Measurements from ENCODE around the gene P2RX4. TPM values are rescaled to one million over a fixed set of nuclear protein-coding genes. Genes with fewer than 3 reads are reported as not detected.

Gene P2RX4
- total and polyA plus RNA-seq, 4 donors, result 16.5 to 32.1 (median 21.8) TPM

DNA sequence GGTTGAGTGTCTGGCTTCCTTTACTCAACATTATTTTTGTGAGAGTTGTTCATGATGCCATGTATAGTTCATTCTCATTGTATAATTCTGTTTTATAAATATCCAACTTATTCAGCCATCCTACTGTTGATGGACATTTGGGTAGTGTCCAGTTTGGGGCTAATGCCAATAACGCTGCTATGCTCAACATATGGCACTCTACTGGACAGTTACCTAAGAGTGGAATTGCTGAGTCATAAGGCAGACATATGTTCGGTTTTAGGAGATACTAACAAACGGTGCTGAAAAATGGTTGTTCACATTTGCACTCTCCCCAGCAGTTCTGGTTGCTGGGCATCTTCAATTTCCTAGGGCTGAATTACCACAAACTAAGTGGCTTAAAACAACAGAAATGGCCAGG lies 28.7 kb upstream of the P2RX4 start:
- H3K4me3 ChIP-seq (ENCODE audit: low read depth in 1 of 3, low read length in 3 of 3), result no peak overlapping the region
- no peaks in the 10 kb centered on the region for H3K27me3 ChIP-seq (ENCODE audit: control insufficient read depth in 4 of 4, insufficient read depth in 4 of 4, low read length in 3 of 4)
- no peak overlapping the region for H3K27ac ChIP-seq (ENCODE audit: low read depth in 1 of 2, low read length in 2 of 2)
- TF ChIP-seq, protein P1, sequence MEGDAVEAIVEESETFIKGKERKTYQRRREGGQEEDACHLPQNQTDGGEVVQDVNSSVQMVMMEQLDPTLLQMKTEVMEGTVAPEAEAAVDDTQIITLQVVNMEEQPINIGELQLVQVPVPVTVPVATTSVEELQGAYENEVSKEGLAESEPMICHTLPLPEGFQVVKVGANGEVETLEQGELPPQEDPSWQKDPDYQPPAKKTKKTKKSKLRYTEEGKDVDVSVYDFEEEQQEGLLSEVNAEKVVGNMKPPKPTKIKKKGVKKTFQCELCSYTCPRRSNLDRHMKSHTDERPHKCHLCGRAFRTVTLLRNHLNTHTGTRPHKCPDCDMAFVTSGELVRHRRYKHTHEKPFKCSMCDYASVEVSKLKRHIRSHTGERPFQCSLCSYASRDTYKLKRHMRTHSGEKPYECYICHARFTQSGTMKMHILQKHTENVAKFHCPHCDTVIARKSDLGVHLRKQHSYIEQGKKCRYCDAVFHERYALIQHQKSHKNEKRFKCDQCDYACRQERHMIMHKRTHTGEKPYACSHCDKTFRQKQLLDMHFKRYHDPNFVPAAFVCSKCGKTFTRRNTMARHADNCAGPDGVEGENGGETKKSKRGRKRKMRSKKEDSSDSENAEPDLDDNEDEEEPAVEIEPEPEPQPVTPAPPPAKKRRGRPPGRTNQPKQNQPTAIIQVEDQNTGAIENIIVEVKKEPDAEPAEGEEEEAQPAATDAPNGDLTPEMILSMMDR (IDR thresholded peaks at IDR 0.05; ENCODE audit: low read depth, low read length, missing input control), result no peak
- TF ChIP-seq RXRA (IDR thresholded peaks at IDR 0.05), result no peak
- TF ChIP-seq EGR1 (IDR thresholded peaks at IDR 0.05; ENCODE audit: low read depth in 2 of 2), result no peak
- TF ChIP-seq HNF4A (conservative IDR thresholded peaks at IDR 0.05), result no peak
- TF ChIP-seq REST (IDR thresholded peaks at IDR 0.05), result no peak
- no peak for TF ChIP-seq TAF1 (conservative IDR thresholded peaks at IDR 0.05)
- TF ChIP-seq RAD21 (IDR thresholded peaks at IDR 0.05), result no peak
- TF ChIP-seq GABPA (IDR thresholded peaks at IDR 0.05 in 1 of 2, conservative IDR thresholded peaks at IDR 0.05 in 1 of 2), result no peak
- no peak for TF ChIP-seq SP1 (IDR thresholded peaks at IDR 0.05)
- no peak for TF ChIP-seq HNF4G (IDR thresholded peaks at IDR 0.05)
- no peak for TF ChIP-seq ZBTB33 (IDR thresholded peaks at IDR 0.05)
- TF ChIP-seq YY1 (IDR thresholded peaks at IDR 0.05), result no peak
- TF ChIP-seq, protein P2, sequence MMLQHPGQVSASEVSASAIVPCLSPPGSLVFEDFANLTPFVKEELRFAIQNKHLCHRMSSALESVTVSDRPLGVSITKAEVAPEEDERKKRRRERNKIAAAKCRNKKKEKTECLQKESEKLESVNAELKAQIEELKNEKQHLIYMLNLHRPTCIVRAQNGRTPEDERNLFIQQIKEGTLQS (IDR thresholded peaks at IDR 0.05), result no peak
- TF ChIP-seq, protein P3, sequence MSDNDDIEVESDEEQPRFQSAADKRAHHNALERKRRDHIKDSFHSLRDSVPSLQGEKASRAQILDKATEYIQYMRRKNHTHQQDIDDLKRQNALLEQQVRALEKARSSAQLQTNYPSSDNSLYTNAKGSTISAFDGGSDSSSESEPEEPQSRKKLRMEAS (IDR thresholded peaks at IDR 0.05), result no peak
- TF ChIP-seq FOXA1 (IDR thresholded peaks at IDR 0.05), result no peak
- TF ChIP-seq NR2F2 (IDR thresholded peaks at IDR 0.05), result no peak
- TF ChIP-seq JUND (IDR thresholded peaks at IDR 0.05), result no peak
- TF ChIP-seq FOXA2 (IDR thresholded peaks at IDR 0.05), result no peak
- H3K9me3 ChIP-seq (ENCODE audit: control insufficient read depth in 4 of 4, low read length in 3 of 4), result no peaks in the 10 kb centered on the region
- DNase-seq (ENCODE audit: low spot score), result no peak
- H3K4me1 ChIP-seq (ENCODE audit: control insufficient read depth in 4 of 4, insufficient read depth in 4 of 4, low read length in 3 of 4), result no peaks in the 10 kb centered on the region
- H3K9ac ChIP-seq (ENCODE audit: low read depth in 1 of 2, low read length in 2 of 2), result no peak overlapping the region
- H3K36me3 ChIP-seq (ENCODE audit: control insufficient read depth in 4 of 4, insufficient read depth in 3 of 4, low read depth in 1 of 4, low read length in 3 of 4), result peaks cover 0 to 27% (median 12%) of the 10 kb centered on the region in 4 donors
- WGBS, result 95% methylated on average over 3 of the region's 3 CpGs

Data from liver (tissue), 9 donors.